HG03175 (cell line): ENCODE data around the gene SETD2.
A peak's percentile ranks its signal among the peaks of the same experiment; 100 is the strongest.
"Not testable (repeated sequence)": the region's sequence is repeated elsewhere in the genome, so short reads cannot be mapped to it uniquely, and the experiment has no call there.

Experiments used
- ATAC-seq: cut with Tn5 transposase; IDR thresholded peaks from one replicate; pipeline ENCODE4 v1.9.1; 2021; ENCODE audit warnings: mild to moderate bottlenecking, moderate library complexity; ENCODE audit not compliant: unreplicated experiment

Gene SETD2, protein sequence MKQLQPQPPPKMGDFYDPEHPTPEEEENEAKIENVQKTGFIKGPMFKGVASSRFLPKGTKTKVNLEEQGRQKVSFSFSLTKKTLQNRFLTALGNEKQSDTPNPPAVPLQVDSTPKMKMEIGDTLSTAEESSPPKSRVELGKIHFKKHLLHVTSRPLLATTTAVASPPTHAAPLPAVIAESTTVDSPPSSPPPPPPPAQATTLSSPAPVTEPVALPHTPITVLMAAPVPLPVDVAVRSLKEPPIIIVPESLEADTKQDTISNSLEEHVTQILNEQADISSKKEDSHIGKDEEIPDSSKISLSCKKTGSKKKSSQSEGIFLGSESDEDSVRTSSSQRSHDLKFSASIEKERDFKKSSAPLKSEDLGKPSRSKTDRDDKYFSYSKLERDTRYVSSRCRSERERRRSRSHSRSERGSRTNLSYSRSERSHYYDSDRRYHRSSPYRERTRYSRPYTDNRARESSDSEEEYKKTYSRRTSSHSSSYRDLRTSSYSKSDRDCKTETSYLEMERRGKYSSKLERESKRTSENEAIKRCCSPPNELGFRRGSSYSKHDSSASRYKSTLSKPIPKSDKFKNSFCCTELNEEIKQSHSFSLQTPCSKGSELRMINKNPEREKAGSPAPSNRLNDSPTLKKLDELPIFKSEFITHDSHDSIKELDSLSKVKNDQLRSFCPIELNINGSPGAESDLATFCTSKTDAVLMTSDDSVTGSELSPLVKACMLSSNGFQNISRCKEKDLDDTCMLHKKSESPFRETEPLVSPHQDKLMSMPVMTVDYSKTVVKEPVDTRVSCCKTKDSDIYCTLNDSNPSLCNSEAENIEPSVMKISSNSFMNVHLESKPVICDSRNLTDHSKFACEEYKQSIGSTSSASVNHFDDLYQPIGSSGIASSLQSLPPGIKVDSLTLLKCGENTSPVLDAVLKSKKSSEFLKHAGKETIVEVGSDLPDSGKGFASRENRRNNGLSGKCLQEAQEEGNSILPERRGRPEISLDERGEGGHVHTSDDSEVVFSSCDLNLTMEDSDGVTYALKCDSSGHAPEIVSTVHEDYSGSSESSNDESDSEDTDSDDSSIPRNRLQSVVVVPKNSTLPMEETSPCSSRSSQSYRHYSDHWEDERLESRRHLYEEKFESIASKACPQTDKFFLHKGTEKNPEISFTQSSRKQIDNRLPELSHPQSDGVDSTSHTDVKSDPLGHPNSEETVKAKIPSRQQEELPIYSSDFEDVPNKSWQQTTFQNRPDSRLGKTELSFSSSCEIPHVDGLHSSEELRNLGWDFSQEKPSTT (N-terminal part only)

DNA sequence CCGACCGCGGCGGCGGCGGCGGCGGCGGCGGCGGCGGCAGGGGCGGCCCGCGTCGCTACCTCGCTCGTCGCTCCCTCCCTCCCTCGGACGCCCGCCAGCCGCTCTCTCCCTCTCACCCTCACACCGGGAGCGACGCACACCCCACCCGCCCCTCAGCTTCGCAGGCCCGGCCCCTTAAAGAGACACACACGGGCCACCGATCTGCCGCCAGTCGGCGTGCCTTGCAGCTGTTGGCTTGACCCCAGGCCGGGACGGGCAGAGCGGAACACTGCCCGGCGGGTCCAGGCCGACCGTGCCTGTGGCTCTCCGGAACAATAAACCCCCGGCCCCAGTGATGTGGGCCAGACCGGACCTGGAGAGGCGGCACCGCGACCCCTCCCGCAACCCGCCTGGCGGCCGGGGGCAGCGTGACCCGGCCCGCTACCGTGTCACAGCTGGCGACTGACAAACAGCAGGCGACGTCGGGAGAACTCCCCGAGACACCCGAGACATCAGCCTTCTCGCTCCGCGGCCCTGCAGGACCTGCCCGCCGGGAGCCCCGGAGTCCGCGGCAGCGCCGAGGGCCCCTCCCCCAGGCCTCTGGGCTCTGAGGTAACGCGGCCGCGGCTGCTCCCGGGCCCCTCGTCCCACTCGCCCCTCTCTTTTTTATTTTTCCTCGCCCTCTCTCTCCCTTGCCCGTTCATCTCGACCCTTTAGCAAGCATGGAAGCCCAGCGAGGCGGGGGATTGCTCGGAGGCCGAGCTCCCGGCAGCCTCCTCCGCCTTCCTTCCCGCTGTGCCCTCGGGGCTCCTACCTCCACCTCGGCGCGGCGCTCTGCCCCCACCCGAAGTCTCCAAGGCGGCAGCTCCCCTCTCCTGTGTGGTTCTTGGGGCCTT lies at the start of gene SETD2:
TSS of gene SETD2 (minus strand) at position 107 of the 875 bp plus-strand sequence. CDS start 189 bp downstream, outside the sequence.
- peak; percentile 75 for ATAC-seq

DNA sequence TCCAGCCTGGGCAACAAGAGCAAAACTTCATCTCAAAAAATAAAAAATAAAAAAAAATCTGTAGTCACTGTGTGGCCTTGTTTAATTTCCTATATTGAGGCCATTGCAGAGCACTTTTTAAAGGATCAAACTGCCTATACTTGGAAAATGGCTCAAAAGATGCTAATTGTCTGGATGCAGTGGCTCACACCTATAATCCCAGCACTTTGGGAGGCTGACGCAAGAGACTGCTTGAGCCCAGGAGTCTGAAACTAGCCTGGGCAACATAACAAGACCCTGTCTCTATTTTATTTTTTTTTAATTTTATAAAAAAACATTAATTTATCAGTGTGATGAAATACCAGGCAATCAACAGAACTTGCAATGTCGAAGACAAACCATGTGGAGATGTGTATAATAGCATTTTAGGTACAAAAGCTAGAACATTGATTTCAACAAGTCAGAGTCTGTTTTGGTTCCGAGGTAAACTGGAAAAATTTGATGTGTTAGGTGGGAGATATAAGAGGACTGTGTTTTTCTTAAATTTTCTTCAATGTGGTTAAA lies 47.0 kb upstream of the SETD2 start:
- ATAC-seq = no peak

DNA sequence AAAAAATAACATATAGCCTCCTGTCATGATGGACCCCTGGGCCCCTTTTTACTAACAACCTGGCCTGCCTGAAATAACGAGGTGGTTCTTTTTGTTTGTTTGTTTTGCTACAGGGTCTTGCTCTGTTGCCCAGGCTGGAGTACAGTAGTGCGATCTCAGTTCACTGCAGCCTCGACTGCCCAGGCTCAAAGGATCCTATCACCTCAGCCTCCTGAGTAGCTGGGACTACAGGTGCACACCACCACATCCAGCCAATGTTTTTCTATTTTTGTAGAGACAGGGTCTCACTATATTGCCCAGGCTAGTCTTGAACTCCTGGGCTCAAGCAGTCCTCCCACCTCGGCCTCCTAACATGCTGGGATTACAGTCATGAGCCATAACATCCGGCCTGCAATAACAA lies 42.1 kb upstream of the SETD2 start:
- ATAC-seq = not testable (repeated sequence)

DNA sequence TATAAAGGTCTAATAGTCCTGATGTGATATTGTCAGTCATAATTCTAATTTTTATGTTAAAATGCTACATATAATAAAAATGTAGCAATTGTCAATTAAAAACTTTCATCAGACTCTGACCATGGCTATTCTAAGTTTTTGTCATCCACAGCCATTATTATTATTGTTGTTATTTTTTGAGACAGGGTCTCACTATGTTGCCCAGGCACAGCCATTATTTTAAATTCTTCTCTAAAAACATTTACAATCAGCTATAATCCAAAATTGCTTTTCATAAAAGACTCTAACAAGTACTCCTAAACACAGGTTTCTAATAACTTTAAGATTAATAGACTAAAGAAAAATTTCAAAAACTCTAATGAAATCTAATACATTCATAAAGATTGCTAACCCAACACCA lies 41.0 kb upstream of the SETD2 start:
- ATAC-seq = no peak

DNA sequence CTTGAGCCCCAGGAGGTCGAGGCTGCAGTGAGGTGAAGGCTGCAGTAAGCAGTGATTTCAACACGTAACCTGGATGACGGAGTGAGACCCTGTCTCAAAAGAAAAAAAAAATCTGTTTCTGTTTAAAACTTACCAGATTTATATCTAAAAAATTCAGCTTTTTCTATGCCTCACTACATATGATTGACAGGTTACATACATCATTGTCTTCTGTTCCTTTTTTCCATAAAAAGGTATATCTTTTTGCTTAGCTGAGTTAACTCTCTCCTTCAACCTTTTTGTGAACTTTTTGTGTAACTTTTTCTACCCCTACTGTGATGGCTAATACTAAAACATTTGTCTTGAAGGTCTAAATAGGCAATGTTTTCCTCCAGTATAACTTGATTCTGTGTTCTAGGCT lies 38.6 kb upstream of the SETD2 start:
- ATAC-seq = no peak

DNA sequence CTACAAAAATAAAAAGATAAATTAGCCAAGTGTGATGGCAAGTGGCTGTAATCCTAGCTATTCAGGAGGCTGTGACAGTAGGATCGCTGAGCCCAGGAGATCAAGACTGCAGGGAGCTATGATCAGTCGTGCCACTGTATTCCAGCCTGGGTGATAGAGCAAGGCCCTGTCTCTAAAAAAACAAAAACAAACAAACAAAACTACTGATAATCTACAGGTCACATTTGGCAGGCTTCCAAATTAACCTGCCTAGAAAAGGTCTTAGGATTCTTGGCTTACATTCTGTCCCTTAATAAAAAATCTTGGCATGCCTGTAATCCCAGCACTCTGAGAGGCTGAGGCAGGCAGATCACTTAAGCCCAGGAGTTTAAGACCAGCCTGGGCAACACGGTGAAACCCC lies 33.4 kb upstream of the SETD2 start:
- no peak for ATAC-seq

DNA sequence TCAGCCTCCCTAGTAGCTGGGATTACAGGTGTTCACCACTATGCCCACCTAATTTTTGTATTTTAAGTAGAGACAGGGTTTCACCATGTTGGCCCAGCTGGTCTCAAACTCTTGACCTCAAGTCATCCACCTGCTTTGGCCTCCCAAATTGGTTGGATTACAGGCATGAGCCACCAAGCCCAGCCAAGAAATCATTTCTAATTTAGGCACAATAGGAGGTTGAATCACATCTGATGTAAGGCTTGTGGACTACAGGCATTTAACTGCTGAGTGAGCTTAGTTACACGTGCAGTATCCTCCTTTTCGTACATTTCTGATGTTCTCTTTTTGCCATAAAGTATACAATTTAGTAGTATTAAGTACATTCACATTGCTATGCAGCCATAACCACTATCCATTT lies 31.1 kb upstream of the SETD2 start:
- no peak for ATAC-seq

DNA sequence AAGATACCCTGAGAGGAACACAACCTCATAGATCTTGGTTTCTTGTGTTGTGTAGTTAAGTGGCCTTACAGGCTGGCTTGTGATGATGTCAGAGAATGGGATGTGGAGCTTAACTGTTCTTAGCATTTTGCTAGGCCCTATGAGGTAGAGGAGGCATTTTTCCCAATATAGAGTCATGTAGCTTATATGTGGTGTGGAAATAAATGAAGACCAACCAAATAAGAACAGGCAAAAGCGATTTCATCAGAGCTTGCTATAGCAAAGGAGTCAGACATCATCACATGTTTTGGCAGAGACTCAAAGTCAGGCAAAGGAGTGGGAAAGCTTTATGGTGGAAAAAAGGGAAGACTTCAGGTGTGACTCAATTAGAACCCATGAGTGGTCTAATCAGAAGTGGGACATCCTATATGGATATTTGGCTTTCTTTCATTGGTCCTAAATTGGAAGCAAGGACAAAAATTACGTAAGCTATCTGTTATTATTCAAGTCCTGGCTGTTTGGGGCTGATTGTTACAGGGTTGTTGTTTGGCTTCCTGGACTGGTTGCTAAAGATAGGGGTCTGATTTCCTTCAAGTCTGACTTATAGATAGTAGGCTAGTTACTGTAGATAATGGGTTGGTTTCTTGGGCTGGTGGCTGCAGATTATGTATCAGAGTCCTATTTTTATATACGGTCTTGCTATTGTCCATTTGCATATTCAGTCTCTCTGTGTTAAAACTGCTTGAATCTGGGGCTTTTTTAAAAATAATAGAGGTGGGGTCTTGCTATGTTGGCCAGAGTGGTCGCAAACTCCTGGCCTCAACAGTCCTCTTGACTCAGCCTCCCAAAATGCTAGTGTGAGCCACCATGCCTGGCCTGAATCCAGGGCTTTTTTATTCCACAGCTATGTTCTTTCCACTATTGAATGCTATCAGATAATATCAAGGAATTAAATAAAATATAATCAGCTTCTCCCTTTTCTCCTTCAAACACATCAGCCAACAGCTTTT lies 30.3 kb upstream of the SETD2 start:
- ATAC-seq = no peak

DNA sequence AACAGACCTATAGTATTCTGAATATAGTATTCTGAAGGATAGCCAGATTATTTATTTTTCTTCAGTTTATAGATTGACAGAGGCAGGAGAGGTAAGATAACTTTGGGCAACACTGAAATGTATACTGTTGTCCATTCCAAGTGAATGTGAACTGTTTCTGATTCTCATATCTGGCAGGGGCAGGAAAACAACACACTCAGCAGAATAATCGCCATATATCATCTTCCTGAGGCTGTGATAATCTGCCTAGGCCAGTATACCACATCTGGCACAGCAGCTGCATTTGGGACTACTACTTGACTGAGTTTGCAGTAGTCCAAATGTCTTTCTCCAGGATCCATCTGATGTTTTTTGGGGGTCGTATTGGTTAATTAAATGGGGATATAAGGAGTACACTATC lies 22.4 kb upstream of the SETD2 start:
- ATAC-seq = no peak

DNA sequence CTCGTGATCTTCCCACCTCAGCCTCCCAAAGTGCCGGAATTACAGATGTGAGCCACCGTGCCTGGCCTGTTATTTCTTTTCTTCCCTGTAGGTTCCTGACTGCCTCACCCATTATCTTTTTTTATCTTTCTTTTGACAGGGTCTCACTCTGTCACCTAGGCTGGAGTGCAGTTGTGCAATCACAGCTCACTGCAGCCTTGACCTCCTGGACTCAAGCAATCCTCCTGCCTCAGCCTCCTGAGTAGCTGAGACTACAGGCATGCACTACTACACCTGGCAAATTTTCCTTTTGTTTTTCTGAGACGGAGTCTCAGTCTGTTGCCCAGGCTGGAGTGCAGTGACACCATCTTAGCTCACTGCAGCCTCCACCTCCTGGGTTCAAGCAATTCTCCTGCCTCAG lies 17.8 kb upstream of the SETD2 start:
- not testable (repeated sequence) for ATAC-seq

DNA sequence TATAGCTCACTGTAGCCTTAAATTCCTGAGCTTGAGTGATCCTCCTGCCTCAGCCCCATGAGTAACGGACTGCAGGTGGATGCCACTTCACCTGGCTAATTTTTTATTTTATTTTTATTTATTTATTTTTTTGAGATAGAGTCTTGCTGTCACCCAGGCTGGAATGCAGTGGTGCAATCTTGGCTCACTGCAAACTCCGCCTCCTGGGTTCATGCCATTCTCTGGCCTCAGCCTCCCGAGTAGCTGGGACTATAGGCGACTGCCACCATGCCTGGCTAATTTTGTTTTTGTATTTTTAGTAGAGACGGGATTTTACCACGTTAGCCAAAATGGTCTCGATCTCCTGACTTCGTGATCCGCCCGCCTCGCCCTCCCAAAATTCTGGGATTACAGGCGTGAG lies 16.1 kb upstream of the SETD2 start:
- not testable (repeated sequence) for ATAC-seq

DNA sequence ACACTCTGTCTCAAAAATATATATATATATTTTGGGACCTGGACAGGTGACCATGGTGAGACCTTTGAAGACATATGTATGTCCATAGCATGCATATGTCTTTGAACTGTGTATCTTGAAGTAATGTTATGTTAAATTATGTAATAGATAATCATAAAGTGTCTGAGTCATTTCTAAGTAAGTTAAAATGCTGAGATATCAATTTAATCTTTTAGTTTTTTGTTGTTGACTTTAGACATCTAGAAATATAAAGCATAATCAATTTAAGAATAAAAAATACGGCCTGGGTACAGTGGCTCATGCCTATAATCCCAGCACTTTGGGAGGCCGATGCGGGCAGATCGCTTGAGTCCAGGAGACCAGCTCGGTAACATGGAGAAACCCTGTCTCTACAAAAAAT lies 12.7 kb upstream of the SETD2 start:
- no peak for ATAC-seq

DNA sequence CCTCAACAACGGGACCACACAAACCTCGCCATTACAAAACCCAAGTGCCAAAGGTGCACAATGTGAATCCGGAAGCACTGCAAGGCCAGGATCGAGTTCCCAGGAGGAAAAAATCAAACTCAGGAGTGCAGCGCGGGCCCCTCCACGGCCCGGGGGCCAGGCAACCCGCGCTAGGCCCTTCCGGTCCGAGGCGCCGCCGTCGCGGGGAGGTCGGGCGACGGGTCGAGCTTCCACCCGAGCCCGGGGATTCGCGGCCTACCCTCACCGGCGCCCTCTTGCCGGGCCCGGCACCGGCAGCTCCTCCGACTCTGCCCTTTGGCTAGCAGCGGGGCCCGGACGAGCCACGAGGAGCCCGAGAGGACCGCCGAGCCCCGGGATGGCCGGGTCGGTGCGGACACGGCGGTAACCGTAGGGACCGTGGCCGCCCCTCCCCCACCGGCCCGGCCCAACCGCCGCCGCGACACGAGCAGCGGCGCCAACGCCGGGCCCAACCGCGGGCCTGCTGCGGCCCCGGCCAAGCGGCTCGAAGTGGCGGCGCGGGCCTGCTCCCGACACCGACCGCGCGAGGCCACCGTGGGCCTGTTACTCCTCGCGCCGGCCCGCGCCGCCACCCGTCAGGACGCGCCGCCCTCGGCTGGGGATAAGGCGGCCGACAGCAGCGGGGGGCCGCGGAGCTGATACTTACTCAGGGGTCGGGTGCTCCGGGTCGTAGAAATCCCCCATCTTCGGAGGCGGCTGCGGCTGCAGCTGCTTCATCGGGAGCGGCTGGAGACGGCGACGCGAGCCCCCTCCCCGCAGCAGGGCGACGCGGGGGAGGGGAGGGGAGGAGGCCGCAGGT lies 525 bp downstream of the SETD2 start:
- ATAC-seq = peak; percentile 24

DNA sequence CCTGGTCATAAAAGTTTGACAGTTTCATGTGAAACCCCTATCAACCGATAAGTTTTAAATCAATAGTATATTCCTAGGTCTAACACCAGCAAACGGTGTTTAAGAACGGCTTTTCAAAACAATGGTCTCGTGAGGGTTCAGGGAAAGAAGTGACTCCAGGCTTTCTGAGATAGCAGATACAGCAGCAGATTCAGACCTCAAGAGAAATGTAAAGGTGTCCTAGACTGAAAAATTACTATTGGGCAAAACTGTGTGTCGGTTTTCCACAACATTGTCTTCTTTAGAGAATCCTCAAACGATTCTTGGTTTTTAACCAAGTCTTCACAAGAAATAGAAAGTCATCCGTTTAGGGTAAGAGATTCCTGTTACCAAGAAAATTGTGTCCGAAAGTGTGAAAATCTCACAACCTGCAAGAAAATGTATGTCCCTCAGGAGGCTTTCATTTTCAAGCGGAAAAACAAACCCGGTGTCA lies 1.2 kb downstream of the SETD2 start:
- ATAC-seq = no peak

DNA sequence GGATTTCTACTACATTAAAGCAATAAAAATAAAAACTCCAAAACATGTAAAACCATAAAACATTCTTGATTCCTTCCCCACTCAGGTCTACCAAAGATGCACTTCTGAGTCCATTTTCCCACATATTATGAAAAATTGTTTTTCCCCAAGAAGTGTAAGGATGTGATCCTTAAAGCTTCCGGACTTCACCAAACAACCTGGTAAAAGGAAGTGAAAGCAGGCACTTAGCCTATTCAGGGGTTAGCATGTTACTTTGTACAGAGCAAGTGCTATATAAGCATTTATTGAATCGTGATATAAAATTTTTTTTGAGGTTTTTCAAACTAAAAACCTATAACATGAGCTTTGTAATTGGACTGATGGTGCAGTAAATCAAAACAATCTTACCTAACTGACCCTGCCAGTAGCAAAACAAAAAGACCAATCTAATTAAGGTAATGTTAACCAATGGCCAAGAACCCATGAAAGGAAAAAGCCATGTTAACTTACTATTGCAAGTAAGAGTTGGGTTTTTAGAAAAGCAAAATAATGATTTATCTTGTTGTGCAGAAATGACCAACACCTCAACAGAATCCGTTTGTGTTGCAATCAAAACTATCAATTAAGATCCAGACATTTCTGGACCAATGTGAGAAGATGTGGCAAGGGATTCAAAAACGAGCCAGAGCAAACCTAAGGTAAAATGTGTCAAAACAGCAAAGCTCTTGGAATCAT lies 1.8 kb downstream of the SETD2 start:
- ATAC-seq = no peak

DNA sequence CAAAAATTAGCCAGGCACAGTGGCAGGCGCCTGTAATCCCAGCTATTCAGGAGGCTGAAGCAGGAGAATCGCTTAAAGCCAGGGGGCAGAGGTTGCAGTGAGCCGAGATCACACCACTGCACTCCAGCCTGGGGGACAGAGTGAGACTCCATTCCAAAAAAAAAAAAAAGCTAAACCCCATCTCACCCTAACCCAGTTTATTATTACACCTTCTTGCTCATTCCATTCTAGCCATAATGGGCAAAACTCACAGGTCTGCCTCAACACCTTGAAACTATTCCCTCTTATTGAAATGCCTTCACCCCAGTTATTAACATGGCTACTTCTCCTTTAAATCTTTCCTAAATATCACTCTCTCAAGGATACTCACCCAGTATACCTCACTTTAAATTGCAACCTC lies 4.1 kb downstream of the SETD2 start:
- no peak for ATAC-seq

DNA sequence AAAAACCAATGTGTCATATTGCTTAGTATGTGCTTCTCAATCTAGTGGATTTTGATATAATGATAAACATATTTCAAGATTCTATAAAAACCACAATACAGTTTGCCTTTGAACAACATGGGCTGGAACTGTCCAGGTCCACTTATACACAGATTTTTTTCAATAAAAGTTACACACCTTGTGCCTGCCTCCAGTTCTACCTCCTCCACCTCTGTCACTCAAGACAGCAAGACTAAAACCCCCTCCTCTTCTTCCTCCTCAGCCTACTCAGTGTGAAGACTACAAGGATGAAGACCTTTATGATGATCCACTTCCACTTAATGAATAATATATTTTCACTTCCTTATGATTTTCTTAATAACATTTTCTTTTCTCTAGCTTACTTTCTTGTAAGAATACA lies 5.7 kb downstream of the SETD2 start:
- ATAC-seq = no peak
